ENCODE data around the gene NAALADL1.
A peak's percentile ranks its signal among the peaks of the same experiment; 100 is the strongest.

Gene NAALADL1

DNA sequence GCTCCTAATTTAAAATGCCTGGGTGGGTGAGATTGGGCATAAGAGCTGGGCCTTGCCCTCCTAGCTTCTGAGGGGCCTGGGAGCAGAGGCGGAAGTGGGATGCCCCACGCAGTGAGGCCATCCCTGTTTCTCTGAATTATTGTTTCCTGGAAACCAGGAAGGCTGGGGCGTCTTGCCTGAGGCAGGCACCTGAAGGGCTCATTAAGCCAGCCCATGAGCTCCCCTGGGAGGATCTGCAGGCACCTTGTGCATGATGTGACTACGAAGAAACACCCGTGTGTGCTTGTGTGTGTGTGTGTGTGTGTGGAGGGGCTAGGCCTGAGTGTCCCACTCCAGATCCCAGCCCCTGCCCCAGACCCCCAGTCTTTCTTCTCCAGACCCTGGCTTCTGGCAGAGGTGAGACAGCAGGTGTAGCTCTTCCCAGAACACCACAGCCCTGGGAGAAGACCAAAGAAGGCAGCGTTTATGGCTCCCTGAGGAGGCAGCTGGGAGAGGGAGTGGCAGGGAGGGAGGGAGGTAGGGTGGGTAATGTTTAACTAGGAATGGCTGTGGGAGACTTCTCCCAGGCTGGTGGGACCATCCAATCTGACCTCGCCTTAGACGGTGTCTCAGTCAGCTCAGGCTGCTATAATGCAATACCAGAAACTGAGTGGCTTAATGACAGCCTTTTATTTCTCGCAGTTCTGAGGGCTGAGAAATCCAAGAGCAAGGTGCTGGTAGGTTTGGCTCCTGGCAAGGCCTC, 59.5 kb downstream of the NAALADL1 start (continued):
- TF ChIP-seq, protein P1, sequence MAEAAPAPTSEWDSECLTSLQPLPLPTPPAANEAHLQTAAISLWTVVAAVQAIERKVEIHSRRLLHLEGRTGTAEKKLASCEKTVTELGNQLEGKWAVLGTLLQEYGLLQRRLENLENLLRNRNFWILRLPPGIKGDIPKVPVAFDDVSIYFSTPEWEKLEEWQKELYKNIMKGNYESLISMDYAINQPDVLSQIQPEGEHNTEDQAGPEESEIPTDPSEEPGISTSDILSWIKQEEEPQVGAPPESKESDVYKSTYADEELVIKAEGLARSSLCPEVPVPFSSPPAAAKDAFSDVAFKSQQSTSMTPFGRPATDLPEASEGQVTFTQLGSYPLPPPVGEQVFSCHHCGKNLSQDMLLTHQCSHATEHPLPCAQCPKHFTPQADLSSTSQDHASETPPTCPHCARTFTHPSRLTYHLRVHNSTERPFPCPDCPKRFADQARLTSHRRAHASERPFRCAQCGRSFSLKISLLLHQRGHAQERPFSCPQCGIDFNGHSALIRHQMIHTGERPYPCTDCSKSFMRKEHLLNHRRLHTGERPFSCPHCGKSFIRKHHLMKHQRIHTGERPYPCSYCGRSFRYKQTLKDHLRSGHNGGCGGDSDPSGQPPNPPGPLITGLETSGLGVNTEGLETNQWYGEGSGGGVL (tag by site-specific recombination; IDR thresholded peaks at IDR 0.05): peak; percentile 26; the same call in 1 of the 2 replicates
- no peak for TF ChIP-seq ZNF404 (tag by site-specific recombination; IDR thresholded peaks at IDR 0.05)
- TF ChIP-seq, protein P2, sequence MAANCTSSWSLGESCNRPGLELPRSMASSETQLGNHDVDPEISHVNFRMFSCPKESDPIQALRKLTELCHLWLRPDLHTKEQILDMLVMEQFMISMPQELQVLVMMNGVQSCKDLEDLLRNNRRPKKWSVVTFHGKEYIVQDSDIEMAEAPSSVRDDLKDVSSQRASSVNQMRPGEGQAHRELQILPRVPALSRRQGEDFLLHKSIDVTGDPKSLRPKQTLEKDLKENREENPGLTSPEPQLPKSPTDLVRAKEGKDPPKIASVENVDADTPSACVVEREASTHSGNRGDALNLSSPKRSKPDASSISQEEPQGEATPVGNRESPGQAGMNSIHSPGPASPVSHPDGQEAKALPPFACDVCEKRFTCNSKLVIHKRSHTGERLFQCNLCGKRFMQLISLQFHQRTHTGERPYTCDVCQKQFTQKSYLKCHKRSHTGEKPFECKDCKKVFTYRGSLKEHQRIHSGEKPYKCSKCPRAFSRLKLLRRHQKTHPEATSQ (tag by site-specific recombination; IDR thresholded peaks at IDR 0.05): no peak
- TF ChIP-seq ZNF16 (tag by site-specific recombination; IDR thresholded peaks at IDR 0.05; ENCODE audit: low read depth): no peak
- TF ChIP-seq WT1 (tag by site-specific recombination; IDR thresholded peaks at IDR 0.05): peak; percentile 70; the same call in 1 of the 2 replicates
- 0 out of 2 replicates have a peak, but pooled peaks have one; percentile 17 for TF ChIP-seq ZNF341 (tag by site-specific recombination; IDR thresholded peaks at IDR 0.05; ENCODE audit: low read depth)
- no peak for TF ChIP-seq ZNF391 (tag by site-specific recombination; IDR thresholded peaks at IDR 0.05; ENCODE audit: borderline replicate concordance, low read depth)

DNA sequence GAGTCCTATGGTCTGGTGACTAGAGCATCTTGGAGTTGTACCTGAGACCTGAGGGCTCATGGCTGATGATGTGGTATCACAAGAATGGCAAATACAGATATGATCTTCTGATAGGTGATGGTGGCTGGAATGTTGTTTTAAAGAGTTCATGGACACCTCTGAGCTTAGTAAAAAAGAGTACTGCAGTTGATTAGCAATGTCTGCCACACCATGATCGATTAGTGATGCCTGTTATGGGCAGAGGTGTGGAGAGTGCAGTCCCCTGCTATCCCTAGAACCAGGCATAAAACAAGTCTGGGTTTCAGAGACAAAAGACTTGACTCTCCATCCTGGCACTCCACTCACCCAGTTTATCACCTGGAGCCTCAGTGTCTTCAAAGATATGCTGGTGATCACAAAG, 60.2 kb downstream of the NAALADL1 start:
- no peak overlapping the region for H3K4me3 ChIP-seq (ENCODE audit: low read depth, low read length)
- H3K27ac ChIP-seq (ENCODE audit: extremely low read depth, low read depth, low read length): no peak overlapping the region
- H3K4me1 ChIP-seq (ENCODE audit: control insufficient read depth, insufficient read depth, low read length): no peaks in the 10 kb centered on the region
- H3K9me3 ChIP-seq (ENCODE audit: control insufficient read depth, insufficient read depth, low read depth, low read length): no peaks in the 10 kb centered on the region
- ChIA-PET CTCF (interaction anchor here (0.5 to 3.7 kb wide), 6 partner anchors 14 to 180 kb away, joined by 3 to 15 read pairs (median 4); partner anchors contain the start of gene ARL2), POLR2A (interaction anchor here (0.6 kb wide), 1 partner anchor 72 kb away, joined by 8 read pairs; no protein-coding TSS in a partner anchor)
- TF ChIP-seq ZNF23 (tag by site-specific recombination; IDR thresholded peaks at IDR 0.05; ENCODE audit: borderline replicate concordance) (peak; percentile 96), ZNF621 (tag by site-specific recombination; IDR thresholded peaks at IDR 0.05) (no peak), ZBTB17 (tag by site-specific recombination; IDR thresholded peaks at IDR 0.05) (peak; percentile 99)
- no peaks in the 10 kb centered on the region for H3K36me3 ChIP-seq (ENCODE audit: control insufficient read depth in 2 of 2, insufficient read depth in 1 of 2, low read length in 2 of 2)

DNA sequence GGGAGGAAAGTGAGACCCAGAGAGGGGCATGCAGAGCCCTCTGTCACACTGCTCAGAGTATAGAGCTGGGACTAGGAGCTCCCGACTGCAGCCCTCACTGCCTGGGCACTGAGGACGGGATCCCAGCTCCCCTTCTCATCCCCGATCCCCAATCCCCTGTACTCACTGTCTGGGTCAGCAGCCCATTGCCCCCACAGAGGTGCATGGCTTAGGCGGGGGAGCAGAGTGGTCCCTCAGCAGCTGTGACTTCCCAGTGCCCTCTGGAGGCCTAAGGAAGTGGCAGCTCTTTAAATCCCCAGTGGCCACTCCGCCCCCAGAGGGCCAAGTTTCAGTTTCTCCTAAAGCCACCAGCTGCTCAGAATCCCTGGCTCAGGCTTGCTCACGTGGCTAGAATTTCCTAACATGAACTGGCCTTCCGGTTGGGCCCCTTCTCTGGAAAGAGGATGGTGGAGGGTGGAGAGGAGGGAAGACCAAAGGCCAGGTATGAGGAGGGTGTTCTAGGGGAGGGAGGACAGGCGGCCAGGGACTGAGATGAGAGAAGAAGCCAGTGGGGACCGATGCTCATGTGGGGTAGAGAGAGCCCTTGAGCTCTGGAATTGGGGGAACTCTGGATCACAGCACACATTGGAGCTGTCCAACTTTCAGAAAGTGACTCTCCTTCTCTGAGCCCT, 61.5 kb downstream of the NAALADL1 start, which contains the start of gene BATF2:
BATF2 (minus strand) TSS at position 262 of the 671 bp plus-strand sequence; CDS start at position 205, 57 bp downstream.
- Histone ChIP-seq H3K27ac (ENCODE audit: extremely low read depth, low read depth, low read length) (no peak within 1 kb of the TSS), H3K4me3 (ENCODE audit: low read depth, low read length) (no peak within 1 kb of the TSS), H3K36me3 (ENCODE audit: control insufficient read depth in 2 of 2, insufficient read depth in 1 of 2, low read length in 2 of 2) (no peaks in the 10 kb centered on the region), H3K4me1 (ENCODE audit: control insufficient read depth, insufficient read depth, low read length) (no peaks in the 10 kb centered on the region), H3K9me3 (ENCODE audit: control insufficient read depth, insufficient read depth, low read depth, low read length) (no peaks in the 10 kb centered on the region)
- CTCF ChIA-PET: interaction anchor here (0.5 to 3.7 kb wide), 17 partner anchors 16 to 194 kb away, joined by 3 to 15 read pairs (median 4); partner anchors contain the start of genes ARL2, CDC42BPG and MAP4K2
- POLR2A ChIA-PET: interaction anchor here (0.6 to 1.7 kb wide), 5 partner anchors 10 to 1483 kb away, joined by 3 to 4 read pairs (median 3); partner anchors contain the start of genes PPP2R5B and ZNHIT2
- 0 out of 2 replicates have a peak, but pooled peaks have one; percentile 12 for TF ChIP-seq ZFHX2 (tag by site-specific recombination; conservative IDR thresholded peaks at IDR 0.05)
- peak; percentile 29; the same call in 1 of the 2 replicates for TF ChIP-seq IKZF3 (tag by site-specific recombination; IDR thresholded peaks at IDR 0.05)
- TF ChIP-seq, protein P3, sequence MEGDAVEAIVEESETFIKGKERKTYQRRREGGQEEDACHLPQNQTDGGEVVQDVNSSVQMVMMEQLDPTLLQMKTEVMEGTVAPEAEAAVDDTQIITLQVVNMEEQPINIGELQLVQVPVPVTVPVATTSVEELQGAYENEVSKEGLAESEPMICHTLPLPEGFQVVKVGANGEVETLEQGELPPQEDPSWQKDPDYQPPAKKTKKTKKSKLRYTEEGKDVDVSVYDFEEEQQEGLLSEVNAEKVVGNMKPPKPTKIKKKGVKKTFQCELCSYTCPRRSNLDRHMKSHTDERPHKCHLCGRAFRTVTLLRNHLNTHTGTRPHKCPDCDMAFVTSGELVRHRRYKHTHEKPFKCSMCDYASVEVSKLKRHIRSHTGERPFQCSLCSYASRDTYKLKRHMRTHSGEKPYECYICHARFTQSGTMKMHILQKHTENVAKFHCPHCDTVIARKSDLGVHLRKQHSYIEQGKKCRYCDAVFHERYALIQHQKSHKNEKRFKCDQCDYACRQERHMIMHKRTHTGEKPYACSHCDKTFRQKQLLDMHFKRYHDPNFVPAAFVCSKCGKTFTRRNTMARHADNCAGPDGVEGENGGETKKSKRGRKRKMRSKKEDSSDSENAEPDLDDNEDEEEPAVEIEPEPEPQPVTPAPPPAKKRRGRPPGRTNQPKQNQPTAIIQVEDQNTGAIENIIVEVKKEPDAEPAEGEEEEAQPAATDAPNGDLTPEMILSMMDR (tag by site-specific recombination; IDR thresholded peaks at IDR 0.05): peak; percentile 89
- no peak for TF ChIP-seq ZNF792 (tag by site-specific recombination; IDR thresholded peaks at IDR 0.05)
- 0 out of 2 replicates have a peak, but pooled peaks have one; percentile 26 for TF ChIP-seq ZNF423 (tag by site-specific recombination; IDR thresholded peaks at IDR 0.05)
- peak; percentile 87 for TF ChIP-seq ZNF341 (tag by site-specific recombination; IDR thresholded peaks at IDR 0.05; ENCODE audit: low read depth)
- TF ChIP-seq ZNF621 (tag by site-specific recombination; IDR thresholded peaks at IDR 0.05): no peak
- peak; percentile 54 for TF ChIP-seq GLIS2 (tag by site-specific recombination; IDR thresholded peaks at IDR 0.05)
- TF ChIP-seq, protein P4, sequence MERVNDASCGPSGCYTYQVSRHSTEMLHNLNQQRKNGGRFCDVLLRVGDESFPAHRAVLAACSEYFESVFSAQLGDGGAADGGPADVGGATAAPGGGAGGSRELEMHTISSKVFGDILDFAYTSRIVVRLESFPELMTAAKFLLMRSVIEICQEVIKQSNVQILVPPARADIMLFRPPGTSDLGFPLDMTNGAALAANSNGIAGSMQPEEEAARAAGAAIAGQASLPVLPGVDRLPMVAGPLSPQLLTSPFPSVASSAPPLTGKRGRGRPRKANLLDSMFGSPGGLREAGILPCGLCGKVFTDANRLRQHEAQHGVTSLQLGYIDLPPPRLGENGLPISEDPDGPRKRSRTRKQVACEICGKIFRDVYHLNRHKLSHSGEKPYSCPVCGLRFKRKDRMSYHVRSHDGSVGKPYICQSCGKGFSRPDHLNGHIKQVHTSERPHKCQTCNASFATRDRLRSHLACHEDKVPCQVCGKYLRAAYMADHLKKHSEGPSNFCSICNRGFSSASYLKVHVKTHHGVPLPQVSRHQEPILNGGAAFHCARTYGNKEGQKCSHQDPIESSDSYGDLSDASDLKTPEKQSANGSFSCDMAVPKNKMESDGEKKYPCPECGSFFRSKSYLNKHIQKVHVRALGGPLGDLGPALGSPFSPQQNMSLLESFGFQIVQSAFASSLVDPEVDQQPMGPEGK (tag by site-specific recombination; IDR thresholded peaks at IDR 0.05): peak; percentile 52; the same call in 1 of the 2 replicates
- TF ChIP-seq, protein P5, sequence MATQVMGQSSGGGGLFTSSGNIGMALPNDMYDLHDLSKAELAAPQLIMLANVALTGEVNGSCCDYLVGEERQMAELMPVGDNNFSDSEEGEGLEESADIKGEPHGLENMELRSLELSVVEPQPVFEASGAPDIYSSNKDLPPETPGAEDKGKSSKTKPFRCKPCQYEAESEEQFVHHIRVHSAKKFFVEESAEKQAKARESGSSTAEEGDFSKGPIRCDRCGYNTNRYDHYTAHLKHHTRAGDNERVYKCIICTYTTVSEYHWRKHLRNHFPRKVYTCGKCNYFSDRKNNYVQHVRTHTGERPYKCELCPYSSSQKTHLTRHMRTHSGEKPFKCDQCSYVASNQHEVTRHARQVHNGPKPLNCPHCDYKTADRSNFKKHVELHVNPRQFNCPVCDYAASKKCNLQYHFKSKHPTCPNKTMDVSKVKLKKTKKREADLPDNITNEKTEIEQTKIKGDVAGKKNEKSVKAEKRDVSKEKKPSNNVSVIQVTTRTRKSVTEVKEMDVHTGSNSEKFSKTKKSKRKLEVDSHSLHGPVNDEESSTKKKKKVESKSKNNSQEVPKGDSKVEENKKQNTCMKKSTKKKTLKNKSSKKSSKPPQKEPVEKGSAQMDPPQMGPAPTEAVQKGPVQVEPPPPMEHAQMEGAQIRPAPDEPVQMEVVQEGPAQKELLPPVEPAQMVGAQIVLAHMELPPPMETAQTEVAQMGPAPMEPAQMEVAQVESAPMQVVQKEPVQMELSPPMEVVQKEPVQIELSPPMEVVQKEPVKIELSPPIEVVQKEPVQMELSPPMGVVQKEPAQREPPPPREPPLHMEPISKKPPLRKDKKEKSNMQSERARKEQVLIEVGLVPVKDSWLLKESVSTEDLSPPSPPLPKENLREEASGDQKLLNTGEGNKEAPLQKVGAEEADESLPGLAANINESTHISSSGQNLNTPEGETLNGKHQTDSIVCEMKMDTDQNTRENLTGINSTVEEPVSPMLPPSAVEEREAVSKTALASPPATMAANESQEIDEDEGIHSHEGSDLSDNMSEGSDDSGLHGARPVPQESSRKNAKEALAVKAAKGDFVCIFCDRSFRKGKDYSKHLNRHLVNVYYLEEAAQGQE (tag by site-specific recombination; IDR thresholded peaks at IDR 0.05): peak; percentile 88

All from HEK293 (cell line).